Measurements from ENCODE around the gene KCNJ4.

Gene KCNJ4

GRCh38 chr22:38431266-38432010 lies 23.6 kb downstream of the KCNJ4 start:
- no peaks in the 10 kb centered on the region for H3K79me2 ChIP-seq (ENCODE audit: low read length)
- H3K9me3 ChIP-seq (replicated peaks; ENCODE audit: insufficient read depth, low read length), result no peaks in the 10 kb centered on the region
- no peaks in the 10 kb centered on the region for H3K9me2 ChIP-seq (replicated peaks; ENCODE audit: insufficient read depth, low read length)
- no peak overlapping the region for H3K4me2 ChIP-seq (ENCODE audit: low read depth, low read length)
- H4K20me1 ChIP-seq (ENCODE audit: insufficient read depth, low read length), result no peaks in the 10 kb centered on the region
- no peaks in the 10 kb centered on the region; the same call in 1 of the 2 replicates for H3K27me3 ChIP-seq (replicated peaks; ENCODE audit: insufficient read depth, low read length)
- no peak overlapping the region for H3K27ac ChIP-seq (ENCODE audit: low read length)
- no peak for TF ChIP-seq CTCF (IDR thresholded peaks at IDR 0.05; ENCODE audit: low read length)
- no peak for TF ChIP-seq EZH2phosphoT487 (IDR thresholded peaks at IDR 0.05; ENCODE audit: low read length)
- TF ChIP-seq EZH2 (optimal IDR thresholded peaks at IDR 0.05; ENCODE audit: low read depth, low read length), result no peak
- no peak overlapping the region for H2AFZ ChIP-seq (ENCODE audit: low read length)
- H3K36me3 ChIP-seq (replicated peaks; ENCODE audit: insufficient read depth, low read length), result no peaks in the 10 kb centered on the region
- no peak overlapping the region for H3K9ac ChIP-seq (ENCODE audit: low read length)
- no peaks in the 10 kb centered on the region for H3K4me1 ChIP-seq (ENCODE audit: low read length)
- no peak for DNase-seq
- no peaks in the 10 kb centered on the region for H3F3A ChIP-seq (ENCODE audit: insufficient read depth, low read length)
- no peak overlapping the region for H3K4me3 ChIP-seq (ENCODE audit: low read length)

- Histone ChIP-seq H2AFZ (ENCODE audit: low read length) (no peak overlapping the region), H3K9me3 (replicated peaks; ENCODE audit: insufficient read depth, low read length) (no peaks in the 10 kb centered on the region), H4K20me1 (ENCODE audit: insufficient read depth, low read length) (no peaks in the 10 kb centered on the region), H3K79me2 (ENCODE audit: low read length) (no peaks in the 10 kb centered on the region), H3K27ac (ENCODE audit: low read length) (no peak overlapping the region), H3K4me2 (ENCODE audit: low read depth, low read length) (no peak overlapping the region), H3K9me2 (replicated peaks; ENCODE audit: insufficient read depth, low read length) (no peaks in the 10 kb centered on the region), H3K36me3 (replicated peaks; ENCODE audit: insufficient read depth, low read length) (no peaks in the 10 kb centered on the region), H3F3A (ENCODE audit: insufficient read depth, low read length) (no peaks in the 10 kb centered on the region), H3K9ac (ENCODE audit: low read length) (no peak overlapping the region), H3K4me3 (ENCODE audit: low read length) (no peak overlapping the region), H3K4me1 (ENCODE audit: low read length) (no peaks in the 10 kb centered on the region), H3K27me3 (replicated peaks; ENCODE audit: insufficient read depth, low read length) (no peaks in the 10 kb centered on the region; the same call in 1 of the 2 replicates)
- no peak for TF ChIP-seq EZH2 (optimal IDR thresholded peaks at IDR 0.05; ENCODE audit: low read depth, low read length)
- TF ChIP-seq EZH2phosphoT487 (IDR thresholded peaks at IDR 0.05; ENCODE audit: low read length), result no peak
- no peak for TF ChIP-seq CTCF (IDR thresholded peaks at IDR 0.05; ENCODE audit: low read length)
- DNase-seq, result no peak
Observed at GRCh38 chr22:38429499-38430068, 25.4 kb downstream of the KCNJ4 start.

- TF ChIP-seq EZH2phosphoT487 (IDR thresholded peaks at IDR 0.05; ENCODE audit: low read length) (no peak), EZH2 (optimal IDR thresholded peaks at IDR 0.05; ENCODE audit: low read depth, low read length) (no peak), CTCF (IDR thresholded peaks at IDR 0.05; ENCODE audit: low read length) (no peak)
Observed at GRCh38 chr22:38428714-38429113, 26.3 kb downstream of the KCNJ4 start.

More at GRCh38 chr22:38428714-38429113, 26.3 kb downstream of the KCNJ4 start:
- Histone ChIP-seq H3K79me2 (ENCODE audit: low read length) (no peaks in the 10 kb centered on the region), H3K9me2 (replicated peaks; ENCODE audit: insufficient read depth, low read length) (no peaks in the 10 kb centered on the region), H3K4me1 (ENCODE audit: low read length) (no peaks in the 10 kb centered on the region), H4K20me1 (ENCODE audit: insufficient read depth, low read length) (no peaks in the 10 kb centered on the region), H3K9ac (ENCODE audit: low read length) (no peak overlapping the region), H3K4me3 (ENCODE audit: low read length) (no peak overlapping the region), H3K27ac (ENCODE audit: low read length) (no peak overlapping the region), H3K36me3 (replicated peaks; ENCODE audit: insufficient read depth, low read length) (no peaks in the 10 kb centered on the region), H3K4me2 (ENCODE audit: low read depth, low read length) (no peak overlapping the region), H3K27me3 (replicated peaks; ENCODE audit: insufficient read depth, low read length) (no peaks in the 10 kb centered on the region; the same call in 1 of the 2 replicates), H3F3A (ENCODE audit: insufficient read depth, low read length) (no peaks in the 10 kb centered on the region), H3K9me3 (replicated peaks; ENCODE audit: insufficient read depth, low read length) (no peaks in the 10 kb centered on the region), H2AFZ (ENCODE audit: low read length) (no peak overlapping the region)
- DNase-seq, result no peak

Measured in MM.1S (cell line).